ENCODE measurements around the gene ZNF117.
A peak's percentile ranks its signal among the peaks of the same experiment; 100 is the strongest.
"Not testable (repeated sequence)": the region's sequence is repeated elsewhere in the genome, so short reads cannot be mapped to it uniquely, and the experiment has no call there.

ZNF117 gene

GRCh38 chr7:64990936-64991335 lies at the start of gene ZNF117:
Gene ZNF117 (minus strand): TSS chr7:64991036.
- no peak for DNase-seq

GRCh38 chr7:65038767-65039166 lies 47.9 kb upstream of the ZNF117 start:
- peak in 1 of 2 donors; percentile 7 for DNase-seq

GRCh38 chr7:65037740-65038688 lies 47.2 kb upstream of the ZNF117 start:
- peak; percentile 90 to 94 for DNase-seq

GRCh38 chr7:65036526-65036925 lies 45.7 kb upstream of the ZNF117 start:
- DNase-seq: peak in 1 of 2 donors; percentile 4

- DNase-seq: not testable (repeated sequence)
These were observed 44.6 kb upstream of the ZNF117 start for GRCh38 chr7:65035469-65035868.

GRCh38 chr7:65034120-65034782 lies 43.4 kb upstream of the ZNF117 start:
- DNase-seq: not testable (repeated sequence)

- not testable (repeated sequence) for DNase-seq
These were observed 42.6 kb upstream of the ZNF117 start for GRCh38 chr7:65033391-65033790.

- not testable (repeated sequence) for DNase-seq
These were observed 34.2 kb upstream of the ZNF117 start for GRCh38 chr7:65025023-65025422.

- DNase-seq: not testable (repeated sequence)
These were observed 30.1 kb upstream of the ZNF117 start for GRCh38 chr7:65020978-65021377.

GRCh38 chr7:65009881-65010280 lies 19.0 kb upstream of the ZNF117 start:
- DNase-seq: not testable (repeated sequence)

GRCh38 chr7:65009394-65009793 lies 18.6 kb upstream of the ZNF117 start:
- not testable (repeated sequence) for DNase-seq

GRCh38 chr7:65007036-65007435 lies 16.2 kb upstream of the ZNF117 start:
- DNase-seq: not testable (repeated sequence)

- peak; percentile 95 to 96 for DNase-seq
These were observed 15.5 kb upstream of the ZNF117 start, which contains the start of gene ERV3-1 for GRCh38 chr7:65006094-65006992. Gene ERV3-1 (minus strand): TSS chr7:65006687. CDS start chr7:64993026, 13,661 bp downstream.

GRCh38 chr7:65004575-65004974 lies 13.7 kb upstream of the ZNF117 start:
- no peak for DNase-seq

GRCh38 chr7:65002972-65003585 lies 12.2 kb upstream of the ZNF117 start:
- DNase-seq: no peak

GRCh38 chr7:65001291-65001814 lies 10.5 kb upstream of the ZNF117 start:
- DNase-seq: no peak

- DNase-seq: no peak
These were observed 8.5 kb upstream of the ZNF117 start for GRCh38 chr7:64999165-65000004.

- DNase-seq: no peak
These were observed 8.0 kb upstream of the ZNF117 start for GRCh38 chr7:64998865-64999164.

GRCh38 chr7:64997927-64998391 lies 7.1 kb upstream of the ZNF117 start:
- no peak for DNase-seq

- no peak for DNase-seq
These were observed 6.5 kb upstream of the ZNF117 start for GRCh38 chr7:64997164-64997908.

All from hippocampal formation (tissue), 2 donors.